Spleen (tissue), 7 donors: Measurements from ENCODE around the gene ADAMTS14.

Source experiments
- POLR2A ChIP-seq, 3 donors: fragments of 450-650 bp; IDR thresholded peaks; one replicate each; pipeline ENCODE4 v1.5.1; 2017; ENCODE audit warnings: antibody characterized with exemption in 3 of 3, mild to moderate bottlenecking in 1 of 3
- POLR2AphosphoS5 ChIP-seq, 3 donors: sonication (generic); formaldehyde crosslinking; IDR thresholded peaks; one replicate each; pipeline ENCODE4 v1.5.1; 2017; ENCODE audit warnings: antibody characterized with exemption in 3 of 3
- TF ChIP-seq, protein P1 (sequence below), 11 experiments: fragments of 200-600 bp in 7 of 11; fragments of 450-650 bp in 4 of 11; sonication (generic) in 4 of 11; IDR thresholded peaks in 8 of 11; conservative IDR thresholded peaks in 3 of 11; 1 replicate in 7 of 11; 2 replicates in 4 of 11; pipeline versions ENCODE4 v1.4.0 to v1.8.0; 2016 to 2021; ENCODE audit warnings: antibody characterized with exemption in 11 of 11, inconsistent platforms in 4 of 11, mild to moderate bottlenecking in 1 of 11
- donor health status: DM: no; HTN: no; CAD: no; lungs with moderate emphysema.
- donor health status: DM: no; HTN: no; CAD: no.
- donor health status: DM: no; HTN: no; CAD: no.

GRCh38 chr10:70732569-70732968, 60.3 kb downstream of the ADAMTS14 start:
- TF ChIP-seq, protein P1, sequence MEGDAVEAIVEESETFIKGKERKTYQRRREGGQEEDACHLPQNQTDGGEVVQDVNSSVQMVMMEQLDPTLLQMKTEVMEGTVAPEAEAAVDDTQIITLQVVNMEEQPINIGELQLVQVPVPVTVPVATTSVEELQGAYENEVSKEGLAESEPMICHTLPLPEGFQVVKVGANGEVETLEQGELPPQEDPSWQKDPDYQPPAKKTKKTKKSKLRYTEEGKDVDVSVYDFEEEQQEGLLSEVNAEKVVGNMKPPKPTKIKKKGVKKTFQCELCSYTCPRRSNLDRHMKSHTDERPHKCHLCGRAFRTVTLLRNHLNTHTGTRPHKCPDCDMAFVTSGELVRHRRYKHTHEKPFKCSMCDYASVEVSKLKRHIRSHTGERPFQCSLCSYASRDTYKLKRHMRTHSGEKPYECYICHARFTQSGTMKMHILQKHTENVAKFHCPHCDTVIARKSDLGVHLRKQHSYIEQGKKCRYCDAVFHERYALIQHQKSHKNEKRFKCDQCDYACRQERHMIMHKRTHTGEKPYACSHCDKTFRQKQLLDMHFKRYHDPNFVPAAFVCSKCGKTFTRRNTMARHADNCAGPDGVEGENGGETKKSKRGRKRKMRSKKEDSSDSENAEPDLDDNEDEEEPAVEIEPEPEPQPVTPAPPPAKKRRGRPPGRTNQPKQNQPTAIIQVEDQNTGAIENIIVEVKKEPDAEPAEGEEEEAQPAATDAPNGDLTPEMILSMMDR (IDR thresholded peaks at IDR 0.05 in 8 of 11, conservative IDR thresholded peaks at IDR 0.05 in 3 of 11) = no peak
- no peak for TF ChIP-seq POLR2AphosphoS5 (IDR thresholded peaks at IDR 0.05)
- TF ChIP-seq POLR2A (IDR thresholded peaks at IDR 0.05) = no peak
